IPS-18a (cell line): ENCODE results near the gene TRPV3.

Source experiments
- H3K27ac ChIP-seq: one replicate; pipeline ENCODE4 v1.5.1; 2013; ENCODE audit warnings: low read length
- H3K27me3 ChIP-seq: one replicate; pipeline ENCODE4 v1.6.1; 2013; ENCODE audit warnings: mild to moderate bottlenecking, low read length; ENCODE audit not compliant: control insufficient read depth, insufficient read depth
- H3K36me3 ChIP-seq: one replicate; pipeline ENCODE4 v1.6.1; 2013; ENCODE audit warnings: low read depth, low read length; ENCODE audit not compliant: control insufficient read depth
- H3K4me1 ChIP-seq: one replicate; pipeline ENCODE4 v1.6.1; 2013; ENCODE audit warnings: low read depth, low read length; ENCODE audit not compliant: control insufficient read depth
- H3K4me3 ChIP-seq: one replicate; pipeline ENCODE4 v1.5.1; 2013; ENCODE audit warnings: low read length
- H3K9ac ChIP-seq: one replicate; pipeline ENCODE4 v1.6.1; 2013; ENCODE audit warnings: mild to moderate bottlenecking, low read length, moderate library complexity
- H3K9me3 ChIP-seq: one replicate; pipeline ENCODE4 v1.6.1; 2013; ENCODE audit warnings: low read depth, low read length; ENCODE audit not compliant: control insufficient read depth

Gene TRPV3

DNA sequence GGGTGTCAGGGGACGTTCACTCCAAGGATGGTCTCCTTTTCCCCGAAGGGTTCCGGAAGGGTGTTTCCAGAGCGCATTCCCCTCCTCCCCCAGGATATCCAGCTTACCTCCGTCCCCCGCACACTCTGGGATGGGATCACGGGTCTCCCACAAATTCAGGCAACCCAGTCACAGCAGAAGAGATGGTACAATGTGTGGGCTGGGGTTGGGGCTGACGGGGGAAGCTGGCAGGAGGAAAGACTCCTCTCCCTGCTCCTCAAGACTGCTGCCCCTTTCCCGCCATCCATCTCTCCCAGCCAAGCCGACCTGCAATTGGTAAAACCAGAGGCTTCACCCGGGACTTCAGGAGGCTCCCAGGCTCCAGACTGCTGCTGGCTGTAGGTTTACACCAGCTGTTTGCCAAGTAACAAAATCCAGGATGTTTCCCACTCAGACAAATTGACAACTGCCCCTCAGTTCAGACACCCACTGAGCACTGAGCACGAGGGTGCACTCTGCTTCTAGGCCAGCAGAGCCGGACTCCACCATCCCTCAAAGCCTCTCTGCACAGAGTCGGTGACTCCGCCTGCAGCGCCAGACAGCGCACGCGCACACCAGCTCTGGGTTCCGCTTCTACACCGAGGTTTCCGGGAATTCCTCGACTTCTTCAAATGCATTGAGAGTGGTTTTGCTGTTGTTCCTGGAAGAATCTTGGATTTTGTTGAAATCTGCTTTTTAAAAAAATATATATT, 44.1 kb downstream of the TRPV3 start:
- Histone ChIP-seq H3K36me3 (no peaks in the 10 kb centered on the region), H3K27ac (no peak overlapping the region), H3K4me1 (peaks cover 31% of the 10 kb centered on the region), H3K4me3 (peak overlapping the region; percentile 31), H3K9me3 (no peaks in the 10 kb centered on the region), H3K9ac (no peak overlapping the region), H3K27me3 (peaks cover 24% of the 10 kb centered on the region)

- Histone ChIP-seq H3K4me1 (peaks cover 31% of the 10 kb centered on the region), H3K27me3 (peaks cover 24% of the 10 kb centered on the region), H3K27ac (no peak overlapping the region), H3K9me3 (no peaks in the 10 kb centered on the region), H3K9ac (no peak overlapping the region), H3K4me3 (peak overlapping the region; percentile 31), H3K36me3 (no peaks in the 10 kb centered on the region)
Observed at GRCh38 chr17:3512505-3513171, 45.0 kb downstream of the TRPV3 start.

- Histone ChIP-seq H3K4me1 (peaks cover 31% of the 10 kb centered on the region), H3K27ac (no peak overlapping the region), H3K4me3 (no peak overlapping the region), H3K9me3 (no peaks in the 10 kb centered on the region), H3K27me3 (peaks cover 24% of the 10 kb centered on the region), H3K9ac (no peak overlapping the region), H3K36me3 (no peaks in the 10 kb centered on the region)
Observed at GRCh38 chr17:3511852-3512504, 45.6 kb downstream of the TRPV3 start.

- H3K27me3 ChIP-seq = peaks cover 24% of the 10 kb centered on the region
- no peak overlapping the region for H3K4me3 ChIP-seq
- H3K4me1 ChIP-seq = peaks cover 31% of the 10 kb centered on the region
- no peaks in the 10 kb centered on the region for H3K9me3 ChIP-seq
- no peak overlapping the region for H3K9ac ChIP-seq
- H3K36me3 ChIP-seq = no peaks in the 10 kb centered on the region
- H3K27ac ChIP-seq = no peak overlapping the region
Observed at GRCh38 chr17:3510090-3510489, 47.5 kb downstream of the TRPV3 start.

GRCh38 chr17:3507869-3508268, 49.7 kb downstream of the TRPV3 start:
- Histone ChIP-seq H3K36me3 (no peaks in the 10 kb centered on the region), H3K9ac (no peak overlapping the region), H3K9me3 (no peaks in the 10 kb centered on the region), H3K27ac (no peak overlapping the region), H3K4me1 (peaks cover 22% of the 10 kb centered on the region), H3K4me3 (no peak overlapping the region), H3K27me3 (peaks cover 21% of the 10 kb centered on the region)

GRCh38 chr17:3507071-3507470, 50.5 kb downstream of the TRPV3 start:
- H3K36me3 ChIP-seq = no peaks in the 10 kb centered on the region
- H3K27me3 ChIP-seq = peaks cover 14% of the 10 kb centered on the region
- H3K9me3 ChIP-seq = no peaks in the 10 kb centered on the region
- no peak overlapping the region for H3K9ac ChIP-seq
- H3K27ac ChIP-seq = no peak overlapping the region
- H3K4me3 ChIP-seq = no peak overlapping the region
- peaks cover 14% of the 10 kb centered on the region for H3K4me1 ChIP-seq

- Histone ChIP-seq H3K36me3 (no peaks in the 10 kb centered on the region), H3K27ac (no peak overlapping the region), H3K4me3 (no peak overlapping the region), H3K9ac (no peak overlapping the region), H3K9me3 (no peaks in the 10 kb centered on the region), H3K4me1 (peaks cover 8% of the 10 kb centered on the region), H3K27me3 (peaks cover 4% of the 10 kb centered on the region)
Observed at GRCh38 chr17:3506054-3506453, 51.6 kb downstream of the TRPV3 start.

- Histone ChIP-seq H3K9ac (no peak overlapping the region), H3K36me3 (no peaks in the 10 kb centered on the region), H3K27ac (no peak overlapping the region), H3K27me3 (no peaks in the 10 kb centered on the region), H3K4me1 (peaks cover under 1% of the 10 kb centered on the region), H3K4me3 (no peak overlapping the region), H3K9me3 (no peaks in the 10 kb centered on the region)
Observed at GRCh38 chr17:3505008-3505407, 52.6 kb downstream of the TRPV3 start.

GRCh38 chr17:3503285-3503684, 54.3 kb downstream of the TRPV3 start:
- no peak overlapping the region for H3K4me3 ChIP-seq
- H3K9ac ChIP-seq = no peak overlapping the region
- H3K36me3 ChIP-seq = no peaks in the 10 kb centered on the region
- H3K9me3 ChIP-seq = no peaks in the 10 kb centered on the region
- H3K4me1 ChIP-seq = no peaks in the 10 kb centered on the region
- no peaks in the 10 kb centered on the region for H3K27me3 ChIP-seq
- no peak overlapping the region for H3K27ac ChIP-seq

DNA sequence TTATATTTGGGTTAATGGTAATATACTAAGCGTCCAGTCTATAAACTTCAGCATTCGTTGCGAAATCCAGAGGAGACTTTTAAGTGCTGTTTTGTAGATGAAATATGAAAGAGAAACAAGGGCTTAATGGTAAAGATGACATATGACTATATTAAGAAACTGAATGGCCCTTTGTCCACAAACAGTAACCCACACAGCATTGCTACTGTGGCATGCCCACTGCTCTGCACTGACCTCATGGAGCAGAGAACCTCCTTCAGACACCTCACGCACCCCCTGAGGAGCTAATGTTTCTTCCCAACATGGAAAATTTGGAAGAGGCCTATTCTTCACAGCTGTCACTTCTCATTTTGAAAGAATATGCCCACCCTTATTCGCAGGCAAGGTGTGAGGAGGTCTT, 55.1 kb downstream of the TRPV3 start:
- no peaks in the 10 kb centered on the region for H3K9me3 ChIP-seq

GRCh38 chr17:3501344-3501743, 56.3 kb downstream of the TRPV3 start:
- H3K9me3 ChIP-seq = no peaks in the 10 kb centered on the region
- H3K9ac ChIP-seq = no peak overlapping the region
- no peak overlapping the region for H3K27ac ChIP-seq
- no peaks in the 10 kb centered on the region for H3K27me3 ChIP-seq
- no peak overlapping the region for H3K4me3 ChIP-seq
- H3K36me3 ChIP-seq = no peaks in the 10 kb centered on the region
- H3K4me1 ChIP-seq = peaks cover 5% of the 10 kb centered on the region

More for the DNA sequence above, 55.1 kb downstream of the TRPV3 start:
- Histone ChIP-seq H3K36me3 (no peaks in the 10 kb centered on the region), H3K4me1 (peaks cover 5% of the 10 kb centered on the region), H3K4me3 (no peak overlapping the region), H3K27ac (no peak overlapping the region), H3K9ac (no peak overlapping the region), H3K27me3 (no peaks in the 10 kb centered on the region)
